Measurements from ENCODE around the gene VPS51. TPM values are rescaled to one million over a fixed set of nuclear protein-coding genes. Genes with fewer than 3 reads are reported as not detected.
A peak's percentile ranks its signal among the peaks of the same experiment; 100 is the strongest.

The VPS51 gene
- total RNA-seq, 1 experiment from 2014 or later = 89.5 TPM

- Histone ChIP-seq H3K36me3 (ENCODE audit: control insufficient read depth in 1 of 2, insufficient read depth in 2 of 2, low read length in 2 of 2) (peaks cover 14 to 49% of the 10 kb centered on the region in 2 experiments; a peak in 2 of 4 replicates), H3K4me2 (ENCODE audit: low read length) (no peak overlapping the region), H3K79me2 (ENCODE audit: insufficient read depth, low read length) (peaks cover 58% of the 10 kb centered on the region), H3K27me3 (ENCODE audit: insufficient read depth, low read length) (no peaks in the 10 kb centered on the region), H2AFZ (ENCODE audit: low read depth, low read length, poor library complexity, severe bottlenecking) (no peak overlapping the region), H3K4me3 (replicated peaks in 1 of 2; ENCODE audit: low read depth in 1 of 2, low read length in 2 of 2) (no peak overlapping the region), H3K27ac (ENCODE audit: low read depth, low read length) (no peak overlapping the region; the same call in 1 of the 2 replicates), H3K9ac (ENCODE audit: low read length) (no peak overlapping the region), H3K9me3 (ENCODE audit: control insufficient read depth in 1 of 2, insufficient read depth in 1 of 2, low read depth in 1 of 2, low read length in 2 of 2) (no peaks in the 10 kb centered on the region), H3K9me2 (ENCODE audit: insufficient read depth) (no peaks in the 10 kb centered on the region), H3K4me1 (ENCODE audit: control insufficient read depth in 1 of 2, insufficient read depth in 2 of 2, low read length in 2 of 2) (peaks cover 0 to 18% of the 10 kb centered on the region in 2 experiments; a peak in 3 of 4 replicates), H4K20me1 (ENCODE audit: insufficient read depth) (no peaks in the 10 kb centered on the region)
- ChIA-PET CTCF (no interaction called here), RAD21 (ENCODE audit: low non-redundant PET in 1 of 2, low total read pairs in 2 of 2, uncharacterized antibody in 2 of 2, unreplicated experiment in 2 of 2) (no interaction called here), POLR2A (no interaction called here)
- TF ChIP-seq ATF3 (IDR thresholded peaks at IDR 0.05) = no peak
- no peak for TF ChIP-seq REST (IDR thresholded peaks at IDR 0.05; ENCODE audit: low read depth)
- no peak for TF ChIP-seq EZH2 (IDR thresholded peaks at IDR 0.05)
- TF ChIP-seq CEBPB (IDR thresholded peaks at IDR 0.05; ENCODE audit: low read depth) = no peak
- TF ChIP-seq POLR2A (IDR thresholded peaks at IDR 0.05; ENCODE audit: borderline replicate concordance, extremely low read depth, insufficient read depth, insufficient read length) = no peak
- no peak for TF ChIP-seq FOSL1 (IDR thresholded peaks at IDR 0.05; ENCODE audit: low read depth)
- no TSS peak for BruUV-seq (replicated peaks)
- ATAC-seq (peak; percentile 19; the same call in 1 of the 2 replicates), DNase-seq (ENCODE audit: low read depth, low spot score) (no peak)
- intact Hi-C loops (cut with micrococcal nuclease) = loop anchor here (5.0 kb wide), 1 partner anchor 65 kb away; the partner anchor contains the start of gene ARL2
These were observed 18.6 kb upstream of the VPS51 start for GRCh38 chr11:65077451-65077850.

Measured in HCT116 (cell line).